Pancreas (tissue), 8 donors: ENCODE results near the gene C3orf33. TPM values are rescaled to one million over a fixed set of nuclear protein-coding genes. Genes with fewer than 3 reads are reported as not detected.

Experiments used
- polyA plus RNA-seq, 2 donors: library from polyadenylated mRNA; stranded (reverse); fragments of 200-250 nt; gene quantifications; one replicate each; pipeline ENCODE4 v1.2.3, GENCODE V29; 2013
- total RNA-seq, 6 donors: library from RNA; stranded (reverse); fragmentation: NEBNext Ultra II Directional in 4 of 6; extraction: Animal tissue kit (Norgen Biotek cat#: 25700) in 4 of 6; gene quantifications; one replicate each; pipeline versions ENCODE4 v1.2.1 to v1.2.4, GENCODE V29; 2021 to 2023
- donor health status: healthy with polysubstance abuse.
- donor health status: DM: no; HTN: no; CAD: no; lungs with moderate emphysema.
- donor health status: DM: no; HTN: no; CAD: no.
- donor health status: Bipolar disorder and iron deficiency.
- donor health status: DM: yes; HTN: yes; CAD: no.
- donor health status: DM: no; HTN: no; CAD: no.
- donor health status: DM: no; HTN: no; CAD: no.
- donor health status: DM: yes; HTN: yes; CAD: no.

C3orf33 gene
- total and polyA plus RNA-seq, 8 donors, result 1.5 to 5.7 (median 3.3) TPM

Other genes with a start within 250 kb of the C3orf33 start
- 1 to 10 TPM; 1.6 to 4.4 (median 2.4) TPM for gene PLCH1, start 61.2 kb downstream of the C3orf33 start, total RNA-seq
- 1 to 10 TPM in 1 of 2 donors, under 1 TPM in 1; 0.91 to 2.3 TPM for gene PLCH1, start 61.2 kb downstream of the C3orf33 start, polyA plus RNA-seq
- gene SLC33A1, start 48.1 kb upstream of the C3orf33 start, total RNA-seq, result 10 to 100 TPM; 30.2 to 39.1 (median 35.6) TPM
- 10 to 100 TPM; 10.1 to 22.2 TPM for gene SLC33A1, start 48.1 kb upstream of the C3orf33 start, polyA plus RNA-seq
- 10 to 100 TPM; 29.3 to 38.7 (median 31.0) TPM for gene GMPS, start 64.4 kb upstream of the C3orf33 start, total RNA-seq
- gene GMPS, start 64.4 kb upstream of the C3orf33 start, polyA plus RNA-seq, result 10 to 100 TPM in 1 of 2 donors, 1 to 10 TPM in 1; 8.0 to 12.6 TPM